GM19099 (cell line): ENCODE measurements around the gene ARHGAP26.

Source experiments
- POLR2A ChIP-seq: IDR thresholded peaks from 3 replicates; pipeline ENCODE4 v1.6.1; 2011; ENCODE audit warnings: low read depth; ENCODE audit not compliant: insufficient read length; ENCODE audit errors: extremely low read depth

The ARHGAP26 gene

DNA sequence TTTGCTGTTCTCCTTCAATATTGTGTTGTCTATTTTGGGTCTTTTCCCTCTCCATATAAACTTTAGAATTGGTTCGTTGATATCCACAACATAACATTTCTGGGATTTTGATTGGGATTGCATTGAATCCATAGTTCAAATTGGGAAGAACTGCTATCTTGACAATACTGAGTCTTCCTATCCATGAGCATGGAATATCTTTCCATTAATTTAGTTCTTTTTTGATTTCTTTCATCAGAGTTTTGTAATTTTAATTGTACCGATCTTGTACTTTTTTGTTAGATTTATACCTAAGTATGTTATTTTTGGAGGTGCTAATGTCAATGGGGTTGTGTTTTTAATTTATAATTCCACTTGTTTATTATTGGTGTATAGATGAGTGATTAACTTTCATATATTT, 498.2 kb downstream of the ARHGAP26 start:
- no peak for TF ChIP-seq POLR2A

DNA sequence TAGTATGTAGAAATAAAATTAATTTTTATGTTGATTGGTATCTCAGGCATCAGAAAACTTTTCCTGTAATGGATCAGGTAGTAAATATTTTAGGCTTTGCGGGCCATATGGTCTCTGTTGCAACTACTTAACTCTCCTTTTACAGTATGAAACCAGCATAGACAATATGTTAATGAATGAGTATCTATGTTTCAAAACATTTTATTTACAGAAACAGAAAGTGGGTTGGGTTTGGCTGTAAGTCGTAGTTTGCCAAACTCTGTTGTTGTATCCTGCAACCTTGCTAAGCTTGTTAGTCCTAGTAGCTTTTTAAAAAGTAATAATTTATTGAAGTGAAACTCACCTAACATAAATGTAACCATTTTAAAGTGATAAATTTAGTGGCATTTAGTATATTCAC, 501.3 kb downstream of the ARHGAP26 start:
- no peak for TF ChIP-seq POLR2A

GRCh38 chr5:143274952-143275351, 504.8 kb downstream of the ARHGAP26 start:
- TF ChIP-seq POLR2A, result no peak

DNA sequence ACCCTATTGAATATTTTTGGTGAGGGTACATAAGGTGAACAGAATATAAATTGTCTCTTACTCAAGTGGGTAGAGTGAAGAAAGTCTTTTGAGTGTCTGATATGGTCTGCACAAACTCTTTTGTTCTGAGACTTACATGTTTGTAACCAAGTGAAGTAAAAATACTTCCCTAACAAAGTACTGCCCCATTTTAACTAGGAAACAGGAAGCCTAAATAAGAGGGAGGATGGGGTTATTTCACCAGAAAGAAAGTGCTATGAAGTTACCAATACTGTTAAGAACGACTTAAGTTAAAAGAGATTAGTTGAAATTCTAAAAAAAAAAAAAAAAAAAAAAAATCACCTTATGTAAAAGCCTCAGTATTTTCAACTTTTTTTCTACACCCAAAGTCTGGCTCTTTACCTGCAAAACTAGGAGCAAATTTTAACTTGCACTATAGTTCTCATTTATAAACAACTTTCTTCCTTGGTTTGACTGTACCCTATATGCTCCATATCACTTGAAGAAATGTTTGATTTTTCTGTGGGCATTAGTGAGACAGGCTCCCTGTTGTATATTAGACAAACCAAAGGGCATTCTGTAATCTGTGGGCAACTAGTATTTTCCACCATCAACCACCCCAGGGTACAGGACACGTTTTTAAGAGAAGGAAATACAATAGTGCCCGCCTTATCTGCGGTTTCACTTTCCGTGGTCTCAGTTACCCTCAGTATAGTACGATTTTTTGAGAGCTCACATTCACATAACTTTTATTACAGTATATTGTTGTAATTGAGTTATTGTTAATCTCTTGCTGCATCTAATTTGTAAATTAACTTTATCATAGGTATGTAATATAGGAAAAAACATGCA, 505.6 kb downstream of the ARHGAP26 start:
- TF ChIP-seq POLR2A, result no peak

- TF ChIP-seq POLR2A, result no peak
Measured at GRCh38 chr5:143277536-143277935, 507.4 kb downstream of the ARHGAP26 start.
